HG03108 (cell line): ENCODE measurements around the gene ZNF784.
A peak's percentile ranks its signal among the peaks of the same experiment; 100 is the strongest.

Experiments
- ATAC-seq: cut with Tn5 transposase; IDR thresholded peaks from one replicate; pipeline ENCODE4 v1.9.1; 2021; ENCODE audit warnings: moderate library complexity; ENCODE audit not compliant: unreplicated experiment

ZNF784 gene

DNA sequence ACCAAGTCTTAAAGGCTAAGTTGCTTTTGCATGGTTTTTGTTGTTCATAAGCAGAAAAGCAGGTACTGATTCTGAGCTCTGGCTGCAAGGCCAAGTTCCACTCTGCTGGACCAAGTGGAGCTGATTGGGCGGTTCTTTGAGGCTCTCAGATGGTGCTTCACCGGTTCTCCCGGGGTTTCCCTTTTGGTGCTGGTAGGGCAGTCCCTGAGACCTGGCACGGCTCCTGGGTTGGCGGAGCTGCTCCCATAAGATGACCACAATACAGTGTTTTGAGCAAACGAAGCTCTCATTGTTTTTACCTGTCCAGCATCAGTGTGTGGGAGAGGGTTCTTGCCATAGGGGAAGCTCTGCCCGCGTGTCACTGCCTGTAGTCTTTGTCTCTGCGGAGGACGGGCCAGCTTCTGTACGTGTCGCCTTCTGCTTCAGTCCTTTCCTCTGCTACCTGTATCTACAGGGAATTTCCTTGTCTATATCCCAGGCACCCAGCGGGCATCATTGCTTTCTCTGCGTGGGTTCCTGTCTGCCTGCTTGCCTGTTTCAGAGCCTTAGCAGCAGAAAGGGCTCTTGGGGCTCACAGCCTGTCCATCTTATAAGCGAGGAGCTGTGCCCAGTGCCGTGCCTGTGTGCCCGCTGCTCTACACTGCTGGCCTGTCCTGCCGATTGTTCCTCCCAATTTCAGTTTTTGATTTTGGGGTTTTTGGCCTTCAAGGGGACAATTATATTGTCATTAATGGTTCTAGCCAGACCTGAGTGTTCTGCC is 32.8 kb upstream of the ZNF784 start:
- no peak for ATAC-seq

DNA sequence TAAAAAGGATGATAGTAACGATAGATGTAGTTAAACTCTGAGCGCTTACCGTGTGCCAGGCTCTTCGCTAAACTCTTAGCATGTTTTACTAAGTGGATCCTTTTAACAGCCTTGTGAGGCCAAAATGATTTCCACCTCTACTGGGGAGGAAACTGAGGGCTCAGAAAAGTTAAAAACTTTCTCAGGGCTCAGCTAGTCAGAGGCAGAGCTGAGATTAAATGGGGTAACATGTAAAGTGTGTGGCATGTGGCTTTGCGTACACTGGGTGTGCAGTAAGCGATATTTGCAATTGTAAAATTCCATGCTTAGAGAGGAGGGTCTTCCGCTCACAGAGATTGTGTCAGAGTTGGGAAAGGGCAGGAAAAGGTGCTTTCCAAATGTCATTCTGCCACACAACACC is 32.2 kb upstream of the ZNF784 start:
- ATAC-seq, result no peak

DNA sequence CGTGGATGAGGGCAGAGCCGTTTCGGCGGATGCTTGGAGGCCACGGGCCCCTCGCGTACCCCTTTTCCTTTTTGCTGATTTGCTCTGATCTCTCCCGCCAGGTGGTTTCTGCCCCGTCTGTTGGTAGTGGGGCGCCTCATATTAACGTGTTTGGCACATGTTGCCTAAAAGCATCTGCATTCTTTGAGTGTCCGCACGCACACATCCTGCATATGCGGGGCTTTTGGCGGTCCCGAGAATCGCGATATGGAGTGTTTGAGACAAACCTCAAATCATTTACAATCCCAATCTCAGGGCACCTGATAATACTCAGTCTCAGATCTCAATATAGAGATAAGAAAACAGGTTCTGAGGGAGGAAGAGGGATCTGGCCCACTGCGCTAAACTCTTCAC is 31.3 kb upstream of the ZNF784 start:
- ATAC-seq, result no peak

DNA sequence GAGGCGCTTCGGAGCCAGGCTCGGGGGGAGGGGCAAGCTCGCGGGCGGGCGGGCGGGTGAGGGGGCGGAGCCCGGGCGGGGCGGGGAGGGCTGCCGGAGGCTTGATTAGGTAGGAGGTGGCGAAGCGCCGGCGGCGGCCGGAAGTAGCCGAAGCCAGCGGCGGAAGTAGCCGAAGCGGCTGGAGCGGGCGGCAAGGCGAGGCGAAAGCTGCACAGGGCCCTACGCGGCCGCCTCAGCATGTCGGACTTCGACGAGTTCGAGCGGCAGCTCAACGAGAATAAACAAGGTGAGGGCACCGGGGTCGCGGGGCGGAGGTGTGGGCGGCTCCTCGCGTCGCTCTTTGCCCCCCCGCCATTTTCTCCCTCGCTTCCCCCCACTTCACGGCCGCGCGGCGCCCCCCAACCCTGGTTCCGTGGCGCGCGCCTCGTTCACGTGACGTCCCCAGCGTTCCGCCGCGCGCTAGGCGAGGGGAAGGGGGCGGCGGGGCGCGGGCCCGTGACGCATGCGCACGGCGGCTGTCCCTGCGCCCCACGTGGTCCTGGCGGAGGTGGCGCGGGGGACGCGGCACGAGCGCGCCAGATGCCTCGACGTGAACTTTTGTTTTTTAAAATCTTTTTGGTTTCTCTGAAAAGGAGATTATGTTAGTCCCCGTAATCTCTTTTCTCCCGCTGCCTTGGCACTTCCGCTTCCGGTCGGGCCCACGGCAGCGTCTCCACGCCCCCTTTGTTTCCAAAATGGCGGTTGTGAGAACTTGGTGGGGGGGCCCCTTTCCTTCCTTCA is 30.7 kb upstream of the ZNF784 start, which contains the start of gene U2AF2:
U2AF2 (plus strand) TSS at position 168 of the 780 bp plus-strand sequence; CDS start at position 238, 70 bp downstream.
- ATAC-seq, result peak; percentile 32

DNA sequence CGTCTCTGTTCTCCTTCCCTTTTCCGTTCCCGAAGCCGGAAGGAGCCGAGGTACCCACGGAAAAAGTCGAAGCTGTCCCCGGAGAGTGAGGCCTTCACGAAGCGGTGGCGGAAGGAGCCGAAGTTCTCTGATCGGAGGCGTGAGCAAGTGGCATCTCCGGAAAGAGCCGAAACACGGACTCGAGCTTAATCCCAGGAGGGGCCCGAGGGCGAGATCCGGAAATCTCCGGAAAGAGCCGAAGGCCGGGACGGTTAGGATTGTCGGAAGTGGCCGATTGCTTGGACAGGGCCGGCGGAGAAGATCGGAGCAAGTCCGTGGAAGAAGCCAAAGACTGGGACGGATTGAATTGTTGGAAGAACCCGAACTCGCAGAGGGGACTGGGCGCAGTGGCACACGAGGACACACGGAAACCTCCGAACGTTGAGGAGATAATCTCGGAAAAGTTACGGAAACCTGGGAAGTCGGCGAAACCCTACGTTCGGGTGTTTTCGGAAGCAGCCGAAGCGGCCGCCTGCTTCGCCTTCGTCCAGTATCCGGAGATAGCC is 30.0 kb upstream of the ZNF784 start:
- ATAC-seq, result peak; percentile 37

DNA sequence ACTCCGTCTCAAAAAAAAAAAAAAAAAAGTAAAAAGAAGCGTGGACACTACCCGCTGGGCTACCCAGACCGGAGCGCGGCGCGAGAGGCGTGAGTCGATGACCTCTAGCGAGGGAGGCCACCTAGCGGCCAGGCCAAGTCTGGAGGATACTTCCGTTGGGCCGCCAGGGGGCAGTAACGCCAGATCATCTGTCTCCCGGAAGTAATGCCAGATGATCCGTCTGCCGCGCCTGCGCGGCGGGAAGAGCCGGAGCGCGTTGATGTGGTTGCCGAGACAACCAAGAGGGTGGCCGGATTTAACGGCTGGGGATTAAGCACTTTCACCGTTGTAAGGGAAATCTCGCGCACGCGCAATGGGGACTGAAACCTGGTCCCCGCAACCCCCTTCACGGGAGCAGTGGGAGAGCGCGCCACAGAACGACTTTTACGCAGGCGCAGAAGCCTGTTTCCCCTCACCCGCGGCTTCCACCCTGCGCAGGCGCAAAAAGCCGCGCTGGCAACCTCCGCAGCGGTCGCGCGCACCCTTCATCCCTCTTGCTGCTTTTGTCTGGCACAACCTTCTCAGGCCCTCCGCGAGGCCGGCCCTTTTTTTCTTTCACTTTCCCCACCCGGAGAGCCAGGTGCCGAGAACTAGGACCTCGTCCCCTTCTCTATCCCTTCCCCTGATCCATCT is 29.4 kb upstream of the ZNF784 start:
- ATAC-seq, result peak; percentile 32

DNA sequence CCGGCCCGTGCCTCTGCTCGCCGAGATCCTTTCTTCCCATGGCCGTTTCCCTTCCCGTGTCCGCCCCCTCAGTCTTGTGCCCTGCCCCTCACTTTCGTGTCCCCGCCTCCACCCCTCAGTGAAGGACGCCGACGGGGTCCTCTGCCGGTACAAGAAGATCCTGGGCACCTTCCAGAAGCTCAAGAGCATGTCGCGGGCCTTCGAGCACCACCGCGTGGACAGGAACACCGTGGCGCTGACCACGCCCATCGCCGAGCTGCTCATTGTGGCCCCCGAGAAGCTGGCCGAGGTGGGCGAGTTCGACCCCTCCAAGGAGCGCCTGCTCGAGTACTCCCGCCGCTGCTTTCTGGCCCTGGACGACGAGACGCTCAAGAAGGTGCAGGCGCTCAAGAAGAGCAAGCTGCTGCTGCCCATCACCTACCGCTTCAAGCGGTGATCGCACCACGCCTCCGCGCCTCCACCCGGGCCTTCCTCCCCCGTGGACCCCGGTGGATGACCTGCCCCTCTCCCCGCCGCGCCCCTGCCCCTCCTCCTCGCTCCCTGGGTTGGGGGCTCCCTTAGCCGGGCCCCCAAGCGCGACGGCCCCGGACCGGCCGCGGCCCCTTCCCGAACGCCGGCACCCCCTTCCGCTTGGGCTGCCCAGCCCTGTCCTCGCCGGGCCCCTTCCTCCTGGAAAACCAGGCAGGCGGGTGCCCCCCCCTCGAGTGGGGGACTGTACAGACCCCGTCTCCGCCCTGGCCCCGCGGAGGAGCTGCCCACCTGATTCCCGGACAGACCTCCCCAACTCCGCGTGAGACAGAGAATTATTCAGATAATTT is 28.2 kb upstream of the ZNF784 start:
- ATAC-seq, result no peak

DNA sequence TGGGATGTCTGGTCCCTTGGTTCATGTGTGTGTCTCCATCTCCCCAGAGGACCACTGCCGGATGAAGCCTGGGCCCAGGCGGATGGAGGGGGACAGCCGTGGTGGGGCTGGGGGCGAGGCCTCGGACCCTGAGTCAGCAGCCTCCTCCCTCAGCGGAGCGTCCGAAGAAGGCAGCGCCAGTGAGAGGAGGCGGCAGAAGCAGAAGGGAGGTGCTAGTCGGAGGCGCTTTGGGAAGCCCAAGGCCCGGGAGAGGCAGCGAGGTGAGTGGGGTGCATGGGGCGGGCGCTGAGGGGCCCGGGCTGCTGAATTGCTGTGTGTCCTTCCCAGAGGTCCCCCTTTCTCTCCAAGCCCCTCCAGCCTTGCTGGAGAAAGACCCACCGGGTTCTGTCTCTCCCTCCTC is 26.9 kb upstream of the ZNF784 start:
- no peak for ATAC-seq

DNA sequence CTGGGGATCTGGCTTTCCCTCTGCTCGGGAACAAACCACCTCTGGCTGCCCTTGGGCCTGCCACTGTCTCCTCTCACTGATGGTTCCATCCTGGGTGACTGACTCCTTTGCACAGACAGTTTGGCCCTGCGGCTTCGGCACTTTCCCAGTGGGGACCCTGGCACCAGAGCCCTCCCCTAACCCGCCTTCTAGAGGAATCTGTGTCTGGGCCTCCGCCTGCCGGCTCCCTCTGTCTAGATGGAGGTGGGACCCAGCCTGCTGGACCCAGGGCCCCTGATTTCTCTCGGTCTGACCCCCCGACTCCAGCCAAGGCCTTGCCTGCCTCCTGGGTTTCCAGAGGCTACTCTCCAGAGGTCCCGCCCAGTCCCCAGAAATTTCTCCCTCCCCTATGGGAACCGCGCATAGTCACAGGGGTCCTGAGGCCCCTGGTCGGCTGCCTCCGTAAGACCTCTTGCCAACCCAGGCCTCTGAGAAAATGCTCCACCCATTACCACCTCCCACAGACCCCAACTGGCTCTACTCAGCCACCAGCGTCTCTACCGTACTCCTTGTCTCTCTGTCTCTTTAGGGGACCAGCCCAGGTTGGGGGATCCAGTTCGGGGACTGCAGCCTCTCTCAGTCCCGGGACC is 26.4 kb upstream of the ZNF784 start:
- no peak for ATAC-seq

DNA sequence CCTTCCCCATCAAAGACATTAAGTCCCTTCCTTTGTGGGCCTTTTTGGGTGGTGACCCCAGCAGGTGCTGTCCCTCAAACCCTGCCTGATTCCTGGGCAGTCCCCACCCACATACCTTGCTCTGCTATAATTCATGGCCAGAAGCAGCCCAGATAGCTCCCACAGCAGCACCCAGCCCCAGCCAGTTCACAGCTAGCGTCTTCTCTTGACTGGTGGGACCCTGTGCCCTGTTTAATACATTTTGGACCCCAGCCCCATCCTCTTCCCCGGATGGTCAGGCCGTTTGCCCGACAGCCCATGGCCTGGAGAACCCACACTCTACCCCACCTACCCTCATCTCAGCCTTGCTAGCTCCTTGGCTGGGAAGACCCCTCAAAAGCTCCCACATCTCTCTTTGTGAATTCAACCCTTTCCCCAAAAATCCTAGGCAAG is 25.8 kb upstream of the ZNF784 start:
- no peak for ATAC-seq

DNA sequence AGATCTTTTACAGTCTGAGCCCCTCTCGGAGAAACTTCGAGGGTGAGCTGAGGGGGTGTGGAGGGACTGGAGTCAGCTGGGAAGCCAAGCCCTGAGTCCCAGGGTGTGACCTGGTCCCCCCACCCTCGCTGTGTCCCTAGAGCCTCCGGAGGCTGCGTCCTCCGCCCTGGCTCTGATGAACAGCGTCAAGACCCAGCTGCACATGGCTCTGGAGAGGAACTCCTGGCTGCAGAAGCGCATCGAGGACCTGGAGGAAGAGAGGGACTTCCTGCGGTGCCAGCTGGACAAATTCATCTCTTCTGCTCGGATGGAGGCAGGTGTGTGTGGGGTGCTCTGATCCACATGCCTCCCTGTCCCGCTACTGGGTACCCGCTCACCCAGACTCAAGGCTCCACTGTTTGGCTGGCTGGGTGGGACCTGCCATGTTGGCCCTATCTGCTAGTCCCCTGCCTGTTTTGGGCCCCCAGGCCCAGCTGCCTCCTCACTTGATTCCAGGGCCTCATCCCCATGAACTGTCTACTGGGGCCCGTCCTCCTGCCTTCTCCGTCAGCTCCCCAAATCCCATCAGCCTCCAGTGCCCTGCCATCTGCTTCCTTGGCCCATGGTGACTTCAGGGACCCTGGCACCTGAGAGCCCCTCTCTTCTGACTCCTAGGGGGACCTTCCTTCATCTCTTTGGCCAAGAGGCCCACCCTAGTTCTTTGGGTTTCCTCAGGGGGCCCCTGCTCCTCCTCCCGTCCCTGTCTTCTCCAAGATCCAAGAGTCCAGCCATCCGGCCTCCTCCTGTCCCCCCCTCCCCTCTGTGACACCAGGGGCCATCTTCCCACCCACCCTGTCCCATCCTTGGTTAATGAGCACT is 25.1 kb upstream of the ZNF784 start:
- no peak for ATAC-seq

DNA sequence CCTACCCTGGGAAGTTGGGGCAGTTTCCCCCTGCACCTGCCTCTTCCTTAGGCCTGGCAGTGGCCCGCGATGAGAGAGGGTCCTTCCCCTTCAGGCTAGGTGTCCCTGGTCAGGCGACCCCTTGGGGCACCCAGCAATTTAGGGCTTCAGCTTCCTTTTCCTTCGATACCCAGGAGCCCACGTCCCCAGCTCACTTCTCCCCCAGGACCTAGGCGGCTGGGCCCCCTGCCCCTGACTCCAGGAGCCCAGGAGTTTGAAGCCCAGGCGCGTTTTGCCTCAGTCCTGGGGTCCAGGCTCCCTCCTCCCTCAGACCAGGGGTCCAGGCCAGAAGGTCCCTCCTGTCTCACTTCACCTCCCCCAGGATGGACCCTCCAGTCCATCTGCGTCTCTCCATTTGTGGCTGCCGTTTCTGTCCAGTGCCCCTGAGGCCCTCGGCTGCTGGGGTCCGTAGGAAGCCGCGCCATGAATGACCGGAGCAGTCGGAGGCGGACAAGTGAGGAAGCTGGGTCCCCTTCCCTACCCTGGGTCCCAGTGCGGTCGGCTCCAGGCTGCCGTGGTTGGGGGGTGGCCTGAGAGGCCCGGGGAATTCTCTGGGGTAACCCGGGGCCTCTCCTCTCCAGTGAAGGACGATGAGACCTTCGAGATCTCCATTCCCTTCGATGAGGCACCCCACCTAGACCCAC is 24.4 kb upstream of the ZNF784 start:
- no peak for ATAC-seq

DNA sequence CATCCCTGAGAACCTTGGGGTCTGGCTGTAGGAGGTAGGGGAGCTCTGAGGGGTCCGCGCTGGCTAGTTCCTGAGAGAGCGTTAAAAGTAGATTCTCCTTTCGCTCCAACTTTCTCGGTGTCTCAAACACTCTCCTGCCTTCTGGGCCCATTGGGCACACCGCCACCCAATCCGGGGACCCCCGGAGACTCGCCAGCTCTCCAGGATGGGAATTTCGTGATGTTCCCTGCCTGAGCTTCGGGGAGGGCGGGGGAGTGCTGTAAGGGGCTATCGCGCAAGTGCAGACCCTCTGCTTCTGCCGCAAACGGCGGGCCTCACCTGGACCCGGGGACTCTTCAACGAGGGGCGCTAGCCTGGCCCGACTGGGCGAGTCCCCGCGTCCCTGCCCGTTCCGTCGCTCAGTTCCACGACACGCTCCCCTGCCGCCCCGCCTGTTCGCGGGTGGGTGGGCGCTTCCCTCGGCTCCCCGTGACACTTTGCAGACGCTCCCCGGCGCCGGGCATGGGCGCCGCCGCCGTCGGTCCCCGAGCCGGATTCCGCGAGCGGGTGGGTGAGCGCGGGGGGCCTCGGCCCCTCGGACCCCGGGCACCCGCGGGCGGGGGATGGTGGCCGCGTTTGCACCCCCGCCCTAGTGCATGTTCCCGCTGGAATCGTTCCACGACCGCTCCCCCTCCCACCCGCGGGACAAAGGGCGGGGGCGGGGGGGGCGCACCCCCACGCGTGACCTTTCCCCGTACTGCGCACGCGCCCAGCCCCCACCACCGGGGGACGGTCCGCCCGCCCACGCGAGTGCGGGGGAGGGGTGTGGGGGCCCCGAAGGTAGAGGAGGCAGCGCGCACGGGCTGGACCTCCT is 23.6 kb upstream of the ZNF784 start, which contains the start of gene CCDC106:
CCDC106 (plus strand) TSS at position 481 of the 853 bp plus-strand sequence. CDS start 835 bp downstream, outside the sequence.
- no peak for ATAC-seq

DNA sequence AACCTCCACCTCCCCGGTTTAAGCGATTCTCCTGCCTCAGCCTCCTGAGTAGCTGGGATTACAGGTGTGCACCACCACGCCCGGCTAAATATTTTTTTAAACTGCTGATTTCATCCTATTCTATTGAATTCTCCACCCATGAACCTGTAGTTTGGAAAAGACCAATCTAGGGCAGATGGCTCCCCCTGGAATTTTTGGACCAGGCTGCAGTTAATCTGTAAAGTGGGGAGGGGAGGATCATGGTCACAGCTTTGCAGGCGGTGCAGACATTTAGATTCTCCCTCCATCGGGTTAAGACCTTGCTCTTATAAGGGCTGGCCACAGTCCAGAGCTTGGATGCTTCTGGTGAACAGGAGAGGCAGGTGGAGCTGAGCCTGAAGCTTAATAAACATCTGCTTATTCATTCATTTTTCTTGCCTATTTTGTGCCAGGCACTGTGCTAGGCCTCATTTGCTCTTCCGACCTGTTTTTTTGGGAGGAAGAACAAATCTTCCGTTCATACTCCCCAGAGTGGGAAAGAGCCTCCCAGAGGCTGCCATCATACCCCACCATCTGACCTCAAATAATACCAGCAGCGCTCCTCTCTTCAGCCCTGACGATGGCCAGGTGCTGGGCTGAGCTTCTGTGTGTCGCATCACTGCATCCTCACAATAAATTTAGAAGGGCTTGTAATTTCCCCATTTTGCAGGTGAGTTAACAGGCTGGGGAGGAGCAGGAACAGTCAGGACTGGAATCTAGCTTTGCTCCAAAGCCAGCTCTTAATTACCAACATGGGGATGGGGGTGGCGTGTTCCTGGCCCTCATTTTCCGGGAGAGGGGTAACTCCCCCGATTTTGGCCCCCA is 22.7 kb upstream of the ZNF784 start:
- ATAC-seq, result no peak

DNA sequence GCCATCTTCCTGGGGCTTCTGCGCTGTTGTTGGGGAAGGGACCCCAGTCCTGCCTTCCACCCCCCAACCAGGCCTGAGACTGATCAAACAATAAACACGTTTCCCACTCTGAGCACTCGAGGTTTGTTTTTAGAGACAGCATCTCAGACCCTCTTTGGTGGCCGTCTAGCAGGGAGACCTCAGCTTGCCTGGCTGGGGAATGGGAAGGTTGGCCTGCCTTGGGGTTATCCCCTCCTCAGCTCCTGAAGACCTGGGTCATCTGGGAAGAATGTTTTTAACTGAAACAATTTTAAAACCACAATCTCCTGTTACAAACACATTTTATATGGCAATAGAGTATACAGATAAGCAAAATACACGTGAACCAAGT is 21.1 kb upstream of the ZNF784 start:
- ATAC-seq, result no peak

DNA sequence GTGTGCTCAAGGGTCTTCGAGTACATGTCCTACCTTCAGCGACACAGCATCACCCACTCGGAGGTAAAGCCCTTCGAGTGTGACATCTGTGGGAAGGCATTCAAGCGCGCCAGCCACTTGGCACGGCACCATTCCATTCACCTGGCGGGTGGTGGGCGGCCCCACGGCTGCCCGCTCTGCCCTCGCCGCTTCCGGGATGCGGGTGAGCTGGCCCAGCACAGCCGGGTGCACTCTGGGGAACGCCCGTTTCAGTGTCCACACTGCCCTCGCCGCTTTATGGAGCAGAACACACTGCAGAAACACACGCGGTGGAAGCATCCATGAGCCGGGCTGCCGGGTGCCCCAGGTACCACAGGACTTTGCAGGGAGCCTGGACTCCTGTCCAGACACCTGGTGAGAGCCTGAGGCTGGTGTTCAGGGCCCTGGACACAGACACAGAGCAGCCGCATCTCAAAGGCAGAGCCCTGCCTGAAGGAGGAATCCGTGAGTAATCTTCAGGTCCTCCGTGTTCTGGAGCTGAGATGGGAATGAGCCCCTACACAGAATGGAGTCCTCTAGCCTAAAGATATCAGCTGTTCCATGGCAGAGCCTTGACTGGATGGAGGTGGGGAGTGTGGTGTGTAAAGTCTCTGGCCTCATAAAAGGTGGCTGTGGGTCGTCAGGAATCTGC is 20.6 kb upstream of the ZNF784 start:
- ATAC-seq, result no peak
